ENCODE measurements around the gene ATG7.

DNA sequence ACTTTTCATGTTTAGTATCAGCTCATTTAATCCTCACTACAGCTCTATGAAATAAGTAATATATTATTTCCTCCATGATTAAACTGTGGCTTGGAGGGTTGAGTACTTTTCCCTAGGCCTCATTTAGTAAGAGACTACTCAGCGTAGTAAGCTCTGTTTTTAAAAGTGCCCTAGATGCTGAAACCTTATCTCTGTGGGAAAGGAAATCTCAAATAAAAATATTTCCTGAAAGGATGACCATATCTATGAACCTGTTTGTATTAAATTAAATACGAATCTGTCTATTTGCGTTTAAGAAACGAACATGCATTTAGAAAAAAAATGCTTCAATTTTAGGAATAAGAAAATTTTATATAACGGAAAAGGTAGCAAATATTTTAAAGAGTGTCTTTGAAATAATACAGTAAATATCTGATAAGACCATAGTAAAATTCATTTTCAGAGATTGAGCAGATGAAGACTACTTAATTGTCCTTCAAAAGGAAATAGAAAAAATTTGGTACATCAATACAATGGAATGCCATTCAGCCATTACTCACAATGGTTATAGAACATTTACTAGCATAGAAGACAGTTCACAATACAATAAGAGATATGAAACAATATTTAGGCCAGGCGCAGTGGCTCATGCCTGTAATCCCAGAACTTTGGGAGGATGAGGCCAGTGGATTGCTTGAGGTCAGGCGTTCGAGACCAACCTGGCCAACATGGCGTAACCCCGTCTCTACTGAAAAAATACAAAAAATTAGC is 56.2 kb downstream of the ATG7 start:
- TF ChIP-seq POLR2A (IDR thresholded peaks at IDR 0.05; ENCODE audit: extremely low read depth, insufficient read length) (no peak), MYC (IDR thresholded peaks at IDR 0.05; ENCODE audit: low read depth, low read length) (no peak), MAX (IDR thresholded peaks at IDR 0.05; ENCODE audit: low read depth, low read length) (no peak)
- TF ChIP-seq, protein P1, sequence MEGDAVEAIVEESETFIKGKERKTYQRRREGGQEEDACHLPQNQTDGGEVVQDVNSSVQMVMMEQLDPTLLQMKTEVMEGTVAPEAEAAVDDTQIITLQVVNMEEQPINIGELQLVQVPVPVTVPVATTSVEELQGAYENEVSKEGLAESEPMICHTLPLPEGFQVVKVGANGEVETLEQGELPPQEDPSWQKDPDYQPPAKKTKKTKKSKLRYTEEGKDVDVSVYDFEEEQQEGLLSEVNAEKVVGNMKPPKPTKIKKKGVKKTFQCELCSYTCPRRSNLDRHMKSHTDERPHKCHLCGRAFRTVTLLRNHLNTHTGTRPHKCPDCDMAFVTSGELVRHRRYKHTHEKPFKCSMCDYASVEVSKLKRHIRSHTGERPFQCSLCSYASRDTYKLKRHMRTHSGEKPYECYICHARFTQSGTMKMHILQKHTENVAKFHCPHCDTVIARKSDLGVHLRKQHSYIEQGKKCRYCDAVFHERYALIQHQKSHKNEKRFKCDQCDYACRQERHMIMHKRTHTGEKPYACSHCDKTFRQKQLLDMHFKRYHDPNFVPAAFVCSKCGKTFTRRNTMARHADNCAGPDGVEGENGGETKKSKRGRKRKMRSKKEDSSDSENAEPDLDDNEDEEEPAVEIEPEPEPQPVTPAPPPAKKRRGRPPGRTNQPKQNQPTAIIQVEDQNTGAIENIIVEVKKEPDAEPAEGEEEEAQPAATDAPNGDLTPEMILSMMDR (IDR thresholded peaks at IDR 0.05; ENCODE audit: low read depth, low read length): no peak

All from NB4 (cell line).